Mesendoderm (in vitro differentiated cells): ENCODE measurements around the gene CLIC3.
"Not testable (repeated sequence)": the region's sequence is repeated elsewhere in the genome, so short reads cannot be mapped to it uniquely, and the experiment has no call there.

Source experiments
- DNase-seq: peaks from one replicate; pipeline ENCODE4 v3.0.0; 2013
- H2AK5ac ChIP-seq: 2 replicates; pipeline ENCODE4 v1.6.1; 2013; ENCODE audit warnings: low read length, inconsistent platforms
- H2BK120ac ChIP-seq: 2 replicates; pipeline ENCODE4 v1.6.1; 2013; ENCODE audit warnings: low read depth, mild to moderate bottlenecking, low read length, moderate library complexity, mixed read lengths
- H2BK15ac ChIP-seq: replicated peaks from 2 replicates; pipeline ENCODE4 v1.6.1; 2013; ENCODE audit warnings: low read depth, mild to moderate bottlenecking, moderate library complexity
- H2BK5ac ChIP-seq: 2 replicates; pipeline ENCODE4 v1.6.1; 2013; ENCODE audit warnings: low read length, inconsistent platforms
- H3K18ac ChIP-seq: 2 replicates; pipeline ENCODE4 v1.6.1; 2013; ENCODE audit warnings: mild to moderate bottlenecking, low read length, mixed read lengths
- H3K23ac ChIP-seq: one replicate; pipeline ENCODE4 v1.6.1; 2013; ENCODE audit warnings: low read length
- H3K27ac ChIP-seq: 2 replicates; pipeline ENCODE4 v1.5.1; 2013; ENCODE audit warnings: low read depth, mild to moderate bottlenecking, inconsistent platforms, low read length, moderate library complexity
- H3K27me3 ChIP-seq: 2 replicates; pipeline ENCODE4 v1.6.1; 2013; ENCODE audit warnings: low read length, control low read depth, mild to moderate bottlenecking, inconsistent platforms; ENCODE audit not compliant: insufficient read depth, poor library complexity
- H3K36me3 ChIP-seq: 2 replicates; pipeline ENCODE4 v1.6.1; 2013; ENCODE audit warnings: low read length, inconsistent platforms; ENCODE audit not compliant: control insufficient read depth, insufficient read depth
- H3K4ac ChIP-seq: one replicate; pipeline ENCODE4 v1.6.1; 2013; ENCODE audit warnings: low read depth, mild to moderate bottlenecking, low read length, moderate library complexity
- H3K4me1 ChIP-seq: 2 replicates; pipeline ENCODE4 v1.6.1; 2013; ENCODE audit warnings: low read depth, low read length, inconsistent platforms; ENCODE audit not compliant: control insufficient read depth
- H3K4me2 ChIP-seq: 2 replicates; pipeline ENCODE4 v1.6.1; 2013; ENCODE audit warnings: low read length
- H3K4me3 ChIP-seq: 2 replicates; pipeline ENCODE4 v1.5.1; 2013; ENCODE audit warnings: mild to moderate bottlenecking, low read length
- H3K56ac ChIP-seq: one replicate; pipeline ENCODE4 v1.6.1; 2013; ENCODE audit warnings: low read length
- H3K79me1 ChIP-seq: 2 replicates; pipeline ENCODE4 v1.6.1; 2013; ENCODE audit warnings: low read length, inconsistent platforms
- H3K79me2 ChIP-seq: 2 replicates; pipeline ENCODE4 v1.6.1; 2013; ENCODE audit warnings: mild to moderate bottlenecking, low read length; ENCODE audit not compliant: control insufficient read depth, insufficient read depth
- H3K9ac ChIP-seq: 2 replicates; pipeline ENCODE4 v1.6.1; 2013; ENCODE audit warnings: low read length, inconsistent platforms
- H4K5ac ChIP-seq: one replicate; pipeline ENCODE4 v1.6.1; 2013; ENCODE audit warnings: low read length
- H4K8ac ChIP-seq: one replicate; pipeline ENCODE4 v1.6.1; 2013; ENCODE audit warnings: low read depth, mild to moderate bottlenecking, control low read depth, low read length, moderate library complexity
- WGBS: extraction: QIAGEN DNeasy Blood & Tissue Kit; methylation state at CpG from one replicate; pipeline ENCODE4 v1.1.7; 2013; ENCODE audit warnings: low lambda C conversion rate, missing lambda C conversion rate; ENCODE audit not compliant: insufficient coverage; ENCODE audit errors: extremely low coverage; 5-methylcytosine and 5-hydroxymethylcytosine counted together

The CLIC3 gene

DNA sequence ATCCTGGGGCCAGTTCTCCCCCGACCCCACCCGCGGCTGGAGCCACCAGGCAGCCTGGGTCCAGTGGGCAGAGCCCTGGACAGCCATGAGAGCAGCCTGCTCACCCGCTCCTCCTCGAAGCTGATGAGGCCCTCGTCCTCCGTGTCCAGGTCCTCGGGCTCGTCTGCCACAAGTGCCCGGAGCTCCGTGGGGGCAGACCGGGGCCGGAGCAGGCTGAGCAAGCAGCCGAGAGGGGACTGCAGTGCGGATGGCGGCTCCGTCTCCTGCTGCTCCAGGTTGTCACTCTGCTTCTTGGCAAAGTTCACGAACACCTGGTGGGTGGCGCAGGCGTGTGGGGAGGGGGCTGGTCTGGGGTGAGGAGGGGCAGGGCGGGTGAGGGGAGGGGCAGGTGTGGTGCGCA, 11.9 kb upstream of the CLIC3 start:
- Histone ChIP-seq H2BK120ac (no peak overlapping the region), H3K27me3 (no peaks in the 10 kb centered on the region), H3K79me2 (no peaks in the 10 kb centered on the region), H2BK5ac (no peak overlapping the region), H3K4me1 (no peaks in the 10 kb centered on the region), H4K5ac (no peak overlapping the region), H4K8ac (no peak overlapping the region), H2AK5ac (no peak overlapping the region), H3K18ac (no peak overlapping the region), H3K4me2 (no peak overlapping the region), H3K56ac (no peak overlapping the region), H3K4me3 (no peak overlapping the region), H3K23ac (no peak overlapping the region), H3K36me3 (no peaks in the 10 kb centered on the region), H3K9ac (no peak overlapping the region), H3K79me1 (no peaks in the 10 kb centered on the region), H3K27ac (no peak overlapping the region), H3K4ac (no peak overlapping the region), H2BK15ac (no peak overlapping the region)
- no peak for DNase-seq
- no CpG with 5 or more reads among the region's 22 CpGs for WGBS

DNA sequence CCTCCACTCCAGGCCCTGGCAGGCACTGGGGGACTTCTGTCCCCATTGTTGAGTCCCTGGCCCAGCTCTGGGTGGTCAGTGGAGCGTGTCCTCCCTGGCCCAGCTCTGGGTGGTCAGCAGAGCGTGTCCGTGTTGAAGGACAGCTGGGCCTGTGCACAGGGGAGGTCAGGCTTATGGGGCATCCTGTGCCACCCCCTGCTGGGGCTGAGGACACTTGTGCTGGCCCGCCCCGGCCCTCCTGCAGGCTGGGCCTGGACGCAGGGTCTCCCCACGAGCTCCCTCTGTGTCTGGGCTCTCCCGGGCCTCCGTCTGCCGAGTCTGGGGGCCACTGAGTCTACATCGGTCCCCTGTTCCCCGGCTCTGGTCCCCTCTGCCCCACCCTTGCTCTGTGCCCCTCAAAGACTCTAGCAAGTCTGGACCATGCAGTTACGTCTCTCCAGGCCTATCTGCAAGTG, 11.5 kb upstream of the CLIC3 start:
- Histone ChIP-seq H3K56ac (no peak overlapping the region), H3K23ac (no peak overlapping the region), H3K36me3 (no peaks in the 10 kb centered on the region), H3K9ac (no peak overlapping the region), H3K27ac (no peak overlapping the region), H2BK120ac (no peak overlapping the region), H3K4me3 (no peak overlapping the region), H3K4me2 (no peak overlapping the region), H3K79me2 (no peaks in the 10 kb centered on the region), H3K27me3 (no peaks in the 10 kb centered on the region), H3K4ac (no peak overlapping the region), H2BK5ac (no peak overlapping the region), H2AK5ac (no peak overlapping the region), H3K18ac (no peak overlapping the region), H4K8ac (no peak overlapping the region), H4K5ac (no peak overlapping the region), H3K4me1 (no peaks in the 10 kb centered on the region), H2BK15ac (no peak overlapping the region), H3K79me1 (no peaks in the 10 kb centered on the region)
- WGBS, result no CpG with 5 or more reads among the region's 13 CpGs
- no peak for DNase-seq

DNA sequence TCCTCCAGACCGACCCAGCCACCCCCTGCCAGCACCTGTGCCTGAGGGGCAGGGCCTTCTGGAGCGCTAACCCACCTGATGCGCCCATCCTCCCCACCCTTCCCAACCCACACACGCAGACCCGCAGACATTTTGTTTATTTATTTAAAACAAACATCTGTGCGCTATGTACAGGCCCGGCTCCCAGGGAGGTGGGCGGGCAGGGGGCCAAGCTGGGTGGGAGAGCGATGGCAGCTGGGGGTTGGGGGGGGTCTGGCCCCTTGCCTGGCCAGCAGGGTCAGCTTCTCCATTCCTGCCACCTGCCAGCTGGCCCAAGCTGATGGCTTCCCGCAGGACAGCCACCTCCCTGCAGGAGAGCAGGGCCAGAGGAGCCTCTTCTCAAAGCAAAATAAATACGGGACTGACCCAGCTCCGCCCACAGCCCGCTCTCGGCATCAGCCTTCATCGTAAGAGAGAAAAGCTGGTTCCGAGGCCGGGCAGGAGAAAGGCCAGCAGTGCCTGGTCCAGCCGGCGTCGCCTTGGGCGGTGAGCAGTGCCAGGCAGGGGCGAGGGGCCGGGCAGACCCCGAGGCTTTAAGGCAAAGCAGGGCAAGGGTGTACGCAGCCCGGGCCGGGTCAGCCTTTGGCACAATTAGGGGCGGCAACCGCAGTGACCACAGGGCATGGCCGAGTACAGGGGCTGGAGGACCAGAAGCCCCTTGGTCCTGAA, 10.9 kb upstream of the CLIC3 start:
- H3K9ac ChIP-seq, result no peak overlapping the region
- H4K8ac ChIP-seq, result no peak overlapping the region
- no peak overlapping the region for H2BK120ac ChIP-seq
- no peaks in the 10 kb centered on the region for H3K4me1 ChIP-seq
- H2AK5ac ChIP-seq, result no peak overlapping the region
- no peak overlapping the region for H4K5ac ChIP-seq
- no peak for DNase-seq
- no peak overlapping the region for H2BK5ac ChIP-seq
- no CpG with 5 or more reads among the region's 30 CpGs for WGBS
- no peak overlapping the region for H3K56ac ChIP-seq
- no peaks in the 10 kb centered on the region for H3K79me1 ChIP-seq
- H3K23ac ChIP-seq, result no peak overlapping the region
- H3K18ac ChIP-seq, result no peak overlapping the region
- no peaks in the 10 kb centered on the region for H3K79me2 ChIP-seq
- no peaks in the 10 kb centered on the region for H3K27me3 ChIP-seq
- no peak overlapping the region for H2BK15ac ChIP-seq
- H3K27ac ChIP-seq, result no peak overlapping the region
- H3K4me3 ChIP-seq, result no peak overlapping the region
- no peak overlapping the region for H3K4ac ChIP-seq
- H3K4me2 ChIP-seq, result no peak overlapping the region
- H3K36me3 ChIP-seq, result no peaks in the 10 kb centered on the region

DNA sequence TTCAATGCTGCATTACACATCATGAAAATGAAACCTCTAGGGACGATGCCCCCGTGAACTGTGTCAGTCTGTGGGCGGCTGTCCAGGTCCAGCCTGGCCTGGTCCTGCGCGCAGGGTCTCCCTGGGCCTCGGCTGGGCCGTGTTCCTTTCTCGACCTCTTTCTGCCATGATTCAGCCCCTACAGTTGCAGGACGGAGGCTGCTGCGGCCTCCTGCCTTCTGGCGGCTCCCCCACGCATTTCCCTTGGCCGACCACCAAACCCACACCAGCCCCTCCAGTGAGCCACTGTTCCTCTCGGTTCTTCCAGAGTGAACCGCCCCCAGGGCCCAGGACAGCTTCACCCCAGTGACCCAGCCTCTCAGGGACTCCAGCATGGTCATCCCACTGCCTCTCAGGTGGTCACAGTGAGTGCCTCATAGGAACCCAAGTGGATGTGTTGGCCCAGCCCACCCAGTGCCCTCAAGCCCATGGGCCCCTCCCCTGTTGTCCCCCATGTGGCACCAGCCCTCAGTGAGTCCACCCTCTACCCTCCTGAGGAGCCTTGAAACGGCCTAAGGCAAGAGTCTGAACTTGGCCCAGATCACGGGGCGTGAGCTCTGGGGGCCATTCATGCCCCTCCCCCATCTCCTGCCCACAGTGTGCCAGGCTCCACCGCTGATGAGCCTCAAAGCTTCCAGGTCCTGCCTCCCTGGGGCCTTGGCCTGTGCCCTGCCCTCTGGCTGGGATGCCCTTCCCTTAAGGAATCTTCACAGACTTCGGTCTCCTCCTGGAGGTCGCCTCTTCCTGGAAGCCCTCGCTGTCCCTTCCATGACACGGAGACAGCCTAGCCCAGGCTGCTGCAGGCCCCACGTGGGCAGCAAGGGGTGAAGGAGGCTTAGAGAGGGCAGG, 10.0 kb upstream of the CLIC3 start:
- no peak overlapping the region for H3K4me3 ChIP-seq
- no peak overlapping the region for H3K4ac ChIP-seq
- no peak overlapping the region for H3K27ac ChIP-seq
- H2AK5ac ChIP-seq, result no peak overlapping the region
- H2BK120ac ChIP-seq, result no peak overlapping the region
- no peak overlapping the region for H4K8ac ChIP-seq
- no peaks in the 10 kb centered on the region for H3K79me2 ChIP-seq
- no peak overlapping the region for H4K5ac ChIP-seq
- no peaks in the 10 kb centered on the region for H3K36me3 ChIP-seq
- DNase-seq, result no peak
- H2BK15ac ChIP-seq, result no peak overlapping the region
- H2BK5ac ChIP-seq, result no peak overlapping the region
- no peak overlapping the region for H3K23ac ChIP-seq
- H3K9ac ChIP-seq, result no peak overlapping the region
- no peaks in the 10 kb centered on the region for H3K79me1 ChIP-seq
- H3K18ac ChIP-seq, result no peak overlapping the region
- no CpG with 5 or more reads among the region's 24 CpGs for WGBS
- no peak overlapping the region for H3K56ac ChIP-seq
- no peaks in the 10 kb centered on the region for H3K27me3 ChIP-seq
- H3K4me2 ChIP-seq, result no peak overlapping the region
- no peaks in the 10 kb centered on the region for H3K4me1 ChIP-seq

DNA sequence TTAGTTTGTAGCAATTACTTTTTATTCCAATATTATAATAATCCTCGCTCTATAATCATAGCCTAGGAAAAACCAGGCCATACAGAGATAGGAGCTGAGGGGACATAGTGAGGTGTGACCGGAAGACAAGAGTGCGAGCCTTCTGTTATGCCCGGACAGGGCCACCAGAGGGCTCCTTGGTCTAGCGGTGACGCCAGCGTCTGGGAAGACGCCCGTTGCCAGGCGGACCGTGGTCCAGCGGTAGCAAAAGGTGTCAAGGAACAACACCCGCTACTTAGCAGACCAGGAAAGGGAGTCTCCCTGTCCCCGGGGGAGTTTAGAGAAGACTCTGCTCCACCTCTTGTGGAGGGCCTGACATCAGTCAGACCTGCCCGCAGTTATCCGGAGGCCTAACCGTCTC, 7.9 kb upstream of the CLIC3 start:
- not testable (repeated sequence) for H3K27me3 ChIP-seq, H4K5ac ChIP-seq, H3K9ac ChIP-seq, H3K4me1 ChIP-seq, H3K18ac ChIP-seq, H3K36me3 ChIP-seq, H3K79me1 ChIP-seq, H3K4ac ChIP-seq, H3K27ac ChIP-seq, H3K4me2 ChIP-seq, H3K56ac ChIP-seq, H2BK15ac ChIP-seq, H2BK5ac ChIP-seq, H2AK5ac ChIP-seq, H3K79me2 ChIP-seq, H3K4me3 ChIP-seq, H2BK120ac ChIP-seq, H3K23ac ChIP-seq, DNase-seq, H4K8ac ChIP-seq
- no CpG with 5 or more reads among the region's 17 CpGs for WGBS
